Hepatocyte (in vitro differentiated cells): ENCODE measurements around the gene ALDH1A2.

Source experiments
- CTCF ChIP-seq: fragments of 200-600 bp; sonication (generic); IDR thresholded peaks from 2 replicates; pipeline ENCODE4 v1.5.1; 2016; ENCODE audit warnings: antibody characterized with exemption, mild to moderate bottlenecking; ENCODE audit not compliant: poor library complexity
- EZH2 ChIP-seq: fragments of 200-600 bp; sonication (generic); IDR thresholded peaks from 2 replicates; pipeline ENCODE4 v1.6.1; 2016; ENCODE audit warnings: antibody characterized with exemption, mild to moderate bottlenecking, borderline replicate concordance

- TF ChIP-seq CTCF (no peak), EZH2 (no peak)
Observed at GRCh38 chr15:58095415-58095814, 29.9 kb upstream of the ALDH1A2 start.
